ENCODE data around the gene PNISR. TPM values are rescaled to one million over a fixed set of nuclear protein-coding genes. Genes with fewer than 3 reads are reported as not detected.

PNISR gene
- total RNA-seq, 1 experiment from 2014 or later = 134 TPM

DNA sequence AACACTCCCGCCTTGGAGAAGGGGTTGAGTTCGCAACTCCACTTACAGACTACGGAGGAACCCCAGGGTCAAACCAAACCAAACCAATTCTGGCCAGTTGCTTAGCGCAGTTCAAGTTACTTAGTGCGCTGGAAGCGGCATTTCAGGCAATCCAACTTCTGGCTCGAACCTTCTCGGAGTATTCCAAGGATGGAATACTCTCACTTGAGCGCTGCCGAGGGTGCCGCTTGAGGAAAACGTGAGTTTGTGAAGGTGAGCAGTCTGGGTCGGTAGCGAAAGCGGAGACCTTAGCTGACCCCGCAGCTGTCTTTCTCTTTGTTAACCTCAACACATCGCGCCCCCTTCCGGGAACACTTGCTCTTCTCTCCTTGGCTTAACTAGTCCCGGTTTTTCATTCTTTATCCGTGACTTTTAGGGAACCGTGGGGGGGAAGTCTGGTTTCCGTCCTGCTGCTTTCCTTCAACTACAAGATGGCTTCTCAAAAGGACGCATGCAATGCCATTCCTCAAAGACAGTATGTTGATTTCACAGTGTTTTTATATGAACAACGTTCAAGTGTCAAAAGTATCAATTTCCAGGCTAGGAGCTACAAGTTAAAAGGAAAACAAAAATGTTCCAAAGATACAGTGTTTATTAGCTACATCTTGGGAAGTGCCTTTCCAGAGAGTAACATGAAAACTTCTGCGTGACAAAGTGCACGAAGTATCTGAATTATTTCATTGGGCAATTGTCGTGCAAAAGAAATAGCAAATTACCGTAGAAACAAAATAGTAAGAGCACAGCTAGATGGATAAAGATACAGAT, 741 bp upstream of the PNISR start:
- Histone ChIP-seq H3K79me2 (ENCODE audit: insufficient read depth, low read length) (peaks cover 36% of the 10 kb centered on the region; the same call in 1 of the 2 replicates), H3K18ac (ENCODE audit: insufficient read length, low read depth, low read length) (peak overlapping the region; percentile 99), H4K91ac (ENCODE audit: insufficient read length, low read depth, low read length) (peak overlapping the region; percentile 87), H3K79me1 (ENCODE audit: insufficient read depth, low read depth, low read length, poor library complexity, severe bottlenecking) (no peaks in the 10 kb centered on the region), H3T11ph (ENCODE audit: low read length) (peak overlapping the region; percentile 85), H3K27ac (ENCODE audit: insufficient read length, low read depth, low read length) (peak overlapping the region; percentile 92), H3K56ac (ENCODE audit: insufficient read length, low read depth, low read length) (peak overlapping the region; percentile 34), H4K20me1 (ENCODE audit: control insufficient read depth, insufficient read depth, insufficient read length) (no peaks in the 10 kb centered on the region), H3K9me3 (ENCODE audit: control insufficient read depth, low read depth, low read length) (no peaks in the 10 kb centered on the region), H2AK5ac (ENCODE audit: insufficient read length, low read length) (no peak overlapping the region), H3K4me2 (ENCODE audit: insufficient read depth, insufficient read length, low read length) (peak overlapping the region; percentile 87), H3K23me2 (ENCODE audit: insufficient read length, low read depth, low read length, poor library complexity, severe bottlenecking) (peaks cover 4% of the 10 kb centered on the region), H2AFZ (ENCODE audit: low read length) (peak overlapping the region; percentile 99), H3K23ac (ENCODE audit: insufficient read length, low read depth, low read length) (no peak overlapping the region), H3K4me1 (ENCODE audit: insufficient read depth, low read length) (no peaks in the 10 kb centered on the region), H3K27me3 (ENCODE audit: insufficient read depth, low read length) (no peaks in the 10 kb centered on the region), H4K5ac (ENCODE audit: insufficient read length, low read depth, low read length) (peak overlapping the region; percentile 100), H2BK5ac (ENCODE audit: insufficient read length, low read length) (peak overlapping the region; percentile 97), H3K9ac (ENCODE audit: extremely low read depth, insufficient read length, low read length) (peak overlapping the region; percentile 94), H3K14ac (ENCODE audit: insufficient read depth, low read length) (peak overlapping the region; percentile 99), H4K8ac (replicated peaks; ENCODE audit: insufficient read length, low read depth, low read length) (no peak overlapping the region), H2BK12ac (ENCODE audit: insufficient read length, low read depth, low read length) (peak overlapping the region; percentile 77), H2BK120ac (ENCODE audit: low read depth, low read length, poor library complexity, severe bottlenecking) (peak overlapping the region; percentile 94), H2BK15ac (ENCODE audit: low read depth, low read length) (peak overlapping the region; percentile 82; the same call in 1 of the 2 replicates), H3K4ac (ENCODE audit: low read depth, low read length) (peak overlapping the region; percentile 96; the same call in 1 of the 2 replicates), H2BK20ac (ENCODE audit: low read depth, low read length, poor library complexity, severe bottlenecking) (no peak overlapping the region)
- Mint-ChIP-seq H3K4me3 (peak overlapping the region; percentile 95 to 99), H3K36me3 (ENCODE audit: insufficient read depth in 1 of 3, low read depth in 3 of 3) (peaks cover 13 to 28% (median 26%) of the 10 kb centered on the region in 3 experiments; a peak in 6 of 7 replicates), H3K9me3 (no peaks in the 10 kb centered on the region; a peak in 2 of 5 replicates), H3K4me1 (peaks cover 64 to 72% of the 10 kb centered on the region in 2 experiments), H3K27ac (peak overlapping the region; percentile 99 to 100 (median 99)), H3K27me3 (ENCODE audit: low read depth) (no peaks in the 10 kb centered on the region)
- DNase-seq = peak; percentile 94
- no CpG with 5 or more reads among the region's 29 CpGs for WGBS (ENCODE audit: extremely low coverage, insufficient read length, low lambda C conversion rate)
- TF ChIP-seq, protein P1, sequence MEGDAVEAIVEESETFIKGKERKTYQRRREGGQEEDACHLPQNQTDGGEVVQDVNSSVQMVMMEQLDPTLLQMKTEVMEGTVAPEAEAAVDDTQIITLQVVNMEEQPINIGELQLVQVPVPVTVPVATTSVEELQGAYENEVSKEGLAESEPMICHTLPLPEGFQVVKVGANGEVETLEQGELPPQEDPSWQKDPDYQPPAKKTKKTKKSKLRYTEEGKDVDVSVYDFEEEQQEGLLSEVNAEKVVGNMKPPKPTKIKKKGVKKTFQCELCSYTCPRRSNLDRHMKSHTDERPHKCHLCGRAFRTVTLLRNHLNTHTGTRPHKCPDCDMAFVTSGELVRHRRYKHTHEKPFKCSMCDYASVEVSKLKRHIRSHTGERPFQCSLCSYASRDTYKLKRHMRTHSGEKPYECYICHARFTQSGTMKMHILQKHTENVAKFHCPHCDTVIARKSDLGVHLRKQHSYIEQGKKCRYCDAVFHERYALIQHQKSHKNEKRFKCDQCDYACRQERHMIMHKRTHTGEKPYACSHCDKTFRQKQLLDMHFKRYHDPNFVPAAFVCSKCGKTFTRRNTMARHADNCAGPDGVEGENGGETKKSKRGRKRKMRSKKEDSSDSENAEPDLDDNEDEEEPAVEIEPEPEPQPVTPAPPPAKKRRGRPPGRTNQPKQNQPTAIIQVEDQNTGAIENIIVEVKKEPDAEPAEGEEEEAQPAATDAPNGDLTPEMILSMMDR (conservative IDR thresholded peaks at IDR 0.05) = peak; percentile 69; the same call in 2 of the 3 replicates

Measured in H9 (cell line).